Measurements from ENCODE around the gene KIAA1328.

DNA sequence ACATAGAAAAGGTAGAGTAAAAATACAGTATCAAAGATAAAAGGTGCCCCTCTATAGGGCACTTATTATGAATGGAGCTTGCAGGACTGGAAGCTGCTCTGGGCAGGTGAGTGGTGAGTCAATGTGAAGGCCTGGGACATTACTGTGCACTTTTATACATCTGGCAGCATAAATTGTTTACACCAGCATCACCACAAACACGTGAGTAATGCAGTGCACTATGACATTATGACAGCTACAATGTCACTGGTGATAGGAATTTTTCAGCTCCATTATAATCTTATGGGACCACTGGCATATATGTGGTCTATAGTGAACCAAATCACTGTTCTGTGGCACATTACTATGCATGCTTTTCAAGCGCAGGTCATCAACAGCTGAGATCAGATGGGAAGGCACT lies 48.2 kb upstream of the KIAA1328 start:
- TF ChIP-seq, protein P1, sequence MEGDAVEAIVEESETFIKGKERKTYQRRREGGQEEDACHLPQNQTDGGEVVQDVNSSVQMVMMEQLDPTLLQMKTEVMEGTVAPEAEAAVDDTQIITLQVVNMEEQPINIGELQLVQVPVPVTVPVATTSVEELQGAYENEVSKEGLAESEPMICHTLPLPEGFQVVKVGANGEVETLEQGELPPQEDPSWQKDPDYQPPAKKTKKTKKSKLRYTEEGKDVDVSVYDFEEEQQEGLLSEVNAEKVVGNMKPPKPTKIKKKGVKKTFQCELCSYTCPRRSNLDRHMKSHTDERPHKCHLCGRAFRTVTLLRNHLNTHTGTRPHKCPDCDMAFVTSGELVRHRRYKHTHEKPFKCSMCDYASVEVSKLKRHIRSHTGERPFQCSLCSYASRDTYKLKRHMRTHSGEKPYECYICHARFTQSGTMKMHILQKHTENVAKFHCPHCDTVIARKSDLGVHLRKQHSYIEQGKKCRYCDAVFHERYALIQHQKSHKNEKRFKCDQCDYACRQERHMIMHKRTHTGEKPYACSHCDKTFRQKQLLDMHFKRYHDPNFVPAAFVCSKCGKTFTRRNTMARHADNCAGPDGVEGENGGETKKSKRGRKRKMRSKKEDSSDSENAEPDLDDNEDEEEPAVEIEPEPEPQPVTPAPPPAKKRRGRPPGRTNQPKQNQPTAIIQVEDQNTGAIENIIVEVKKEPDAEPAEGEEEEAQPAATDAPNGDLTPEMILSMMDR (IDR thresholded peaks at IDR 0.05) = no peak
- TF ChIP-seq POLR2A (IDR thresholded peaks at IDR 0.05) = no peak
